ENCODE results near the gene CMTM4.
"Not testable (repeated sequence)": the region's sequence is repeated elsewhere in the genome, so short reads cannot be mapped to it uniquely, and the experiment has no call there.

CMTM4 gene

GRCh38 chr16:66668777-66669444 is 27.6 kb downstream of the CMTM4 start:
- no peak for DNase-seq

DNA sequence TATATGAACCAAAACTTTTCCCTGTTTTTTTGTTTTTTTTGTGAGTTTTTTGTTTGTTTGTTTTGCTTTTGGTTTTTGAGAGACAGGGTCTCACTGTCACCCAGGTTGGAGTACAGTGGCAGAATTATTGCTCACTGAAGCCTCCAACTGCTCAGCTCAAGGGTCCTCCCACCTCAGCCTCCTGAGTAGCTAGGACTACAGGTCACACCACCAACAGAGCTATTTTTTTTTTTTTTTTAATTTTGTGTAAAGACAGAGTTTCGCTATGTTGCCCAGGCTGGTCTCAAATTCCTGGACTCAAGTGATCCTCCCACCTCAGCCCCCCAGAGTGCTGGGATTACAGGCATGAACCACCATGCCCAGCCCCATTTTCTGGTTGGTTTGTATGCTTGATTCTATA is 28.6 kb downstream of the CMTM4 start:
- no peak for DNase-seq

GRCh38 chr16:66662445-66663194 is 33.9 kb downstream of the CMTM4 start:
- DNase-seq = no peak

- not testable (repeated sequence) for DNase-seq
Observed at GRCh38 chr16:66661671-66662346, 34.7 kb downstream of the CMTM4 start.

GRCh38 chr16:66661210-66661560 is 35.4 kb downstream of the CMTM4 start:
- no peak for DNase-seq

GRCh38 chr16:66660422-66661209 is 35.9 kb downstream of the CMTM4 start:
- DNase-seq = peak; percentile 46

GRCh38 chr16:66658860-66659190 is 37.7 kb downstream of the CMTM4 start:
- DNase-seq = no peak

- no peak for DNase-seq
Observed at GRCh38 chr16:66658143-66658859, 38.2 kb downstream of the CMTM4 start.

- DNase-seq = no peak
Observed at GRCh38 chr16:66656547-66656946, 40.0 kb downstream of the CMTM4 start.

DNA sequence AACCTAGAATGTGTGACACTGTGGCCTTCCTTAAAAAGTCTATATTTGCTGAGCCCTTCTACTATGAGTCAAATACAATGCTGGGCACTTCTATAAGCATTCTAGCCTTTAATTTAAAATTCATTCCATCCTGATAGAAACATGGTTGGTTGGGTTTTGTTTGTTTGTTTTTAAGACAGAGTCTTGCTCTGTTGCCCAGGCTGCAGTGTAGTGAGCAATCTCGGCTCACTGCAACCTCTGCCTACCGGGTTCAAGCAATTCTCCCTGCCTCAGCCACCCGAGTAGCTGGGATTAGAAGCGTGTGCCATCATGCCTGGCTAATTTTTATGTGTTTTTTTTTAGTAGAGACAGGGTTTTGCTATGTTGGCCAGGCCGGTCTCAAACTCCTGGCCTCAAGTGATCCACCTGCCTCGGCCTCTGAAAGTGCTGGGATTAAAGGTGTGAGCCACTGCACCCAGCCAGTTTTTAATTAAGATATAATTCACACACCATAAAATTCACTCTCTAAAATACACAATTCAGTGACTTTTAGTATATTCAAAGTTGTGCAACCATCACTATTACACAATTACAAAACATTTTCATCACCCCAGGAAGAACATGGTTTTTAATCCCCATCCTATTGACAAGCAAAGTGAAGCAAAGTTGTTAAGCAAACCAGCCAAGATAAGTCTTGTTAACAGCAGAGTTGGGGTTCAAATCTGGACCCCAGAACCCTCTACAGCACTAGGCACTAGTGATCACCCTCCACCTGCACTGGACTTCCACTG is 42.8 kb downstream of the CMTM4 start:
- DNase-seq = peak; percentile 37

DNA sequence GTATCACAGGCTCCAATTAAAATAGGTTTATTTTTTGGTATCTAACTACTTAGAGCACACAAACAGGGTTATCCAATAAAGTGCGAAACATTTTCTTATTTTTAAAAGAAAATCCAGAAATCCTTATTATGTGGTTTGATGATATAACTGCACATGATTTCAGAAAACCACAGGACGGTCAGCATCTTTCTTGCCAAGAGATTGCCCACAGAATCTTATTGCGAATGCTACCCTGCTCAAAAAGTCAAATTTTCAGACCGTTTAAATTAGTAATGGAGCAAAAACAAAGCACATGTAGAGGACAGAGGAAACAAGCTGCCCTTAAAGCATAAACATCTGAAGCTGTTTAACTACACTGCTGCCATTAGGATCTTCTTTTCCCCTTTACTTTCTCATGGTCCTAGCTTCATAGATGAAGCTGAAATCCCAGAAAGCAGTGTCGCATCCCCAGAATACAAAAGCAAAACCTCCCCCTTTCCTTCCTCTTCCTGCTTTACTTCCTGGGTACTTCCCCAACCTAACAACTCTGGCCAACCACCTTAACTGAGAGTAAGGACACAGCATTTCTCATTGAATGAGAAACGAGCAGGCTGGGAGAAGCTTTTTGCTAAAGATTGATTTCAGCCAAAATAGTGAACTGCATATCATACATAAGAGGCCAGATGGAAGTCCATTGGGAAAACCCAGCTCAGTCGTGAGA is 43.7 kb downstream of the CMTM4 start:
- DNase-seq = no peak

DNA sequence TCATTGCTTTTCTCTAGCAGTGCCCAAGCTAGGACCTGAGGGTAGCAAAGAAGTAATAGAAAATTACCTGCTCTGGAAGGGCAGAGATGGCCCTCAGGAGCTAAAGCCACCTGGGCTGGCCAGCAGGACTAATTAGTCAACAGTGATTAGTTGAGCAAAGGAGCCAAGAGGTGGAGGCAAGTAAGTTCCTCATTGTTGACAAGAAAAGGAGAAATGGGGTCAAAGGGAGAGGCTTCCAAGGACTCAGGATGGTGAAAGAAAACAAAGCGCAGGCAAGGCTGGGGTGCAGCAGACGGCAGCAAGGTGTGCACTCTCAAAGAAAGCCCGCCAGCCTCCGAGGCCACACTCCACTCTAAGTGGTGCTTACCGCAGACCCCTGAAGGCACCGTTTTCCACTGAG is 44.6 kb downstream of the CMTM4 start:
- no peak for DNase-seq

GRCh38 chr16:66651474-66651765 is 45.1 kb downstream of the CMTM4 start:
- DNase-seq = no peak

DNA sequence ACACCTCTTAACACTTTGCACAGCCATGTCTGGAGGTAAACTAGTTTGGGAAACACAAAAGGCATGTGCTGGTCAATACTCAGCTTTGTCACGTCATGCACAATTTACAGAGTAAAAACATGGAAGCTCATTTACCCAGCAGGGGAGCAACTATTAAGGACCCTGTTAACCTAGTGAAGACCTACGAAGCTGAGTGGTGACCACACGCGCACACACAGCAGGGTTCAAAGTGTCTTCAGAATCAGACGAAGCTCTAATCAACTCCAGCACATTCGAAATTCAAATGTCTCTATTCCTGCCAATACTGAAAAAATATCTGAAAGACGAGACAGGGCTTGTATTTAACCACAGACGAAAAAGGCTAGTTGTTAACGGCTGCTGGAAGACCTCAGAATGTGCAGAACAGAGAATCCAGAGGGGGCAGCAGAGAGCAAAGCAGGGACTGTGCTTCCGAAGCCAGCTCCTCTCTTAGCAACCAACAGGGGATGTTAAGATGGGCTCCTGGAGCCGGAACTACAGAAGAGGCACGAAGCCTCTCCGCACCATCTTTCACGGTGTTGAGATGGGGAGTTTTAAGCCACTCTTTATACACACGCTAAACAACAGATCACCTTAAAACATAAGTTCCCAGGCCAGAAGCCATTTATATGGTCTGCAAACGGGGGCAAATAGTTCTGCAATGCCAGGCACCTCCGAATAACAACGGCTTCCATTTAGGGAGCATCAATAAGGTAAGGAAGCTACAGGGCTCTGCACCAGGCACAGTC is 45.7 kb downstream of the CMTM4 start:
- DNase-seq = peak; percentile 47

GRCh38 chr16:66649636-66650205 is 46.8 kb downstream of the CMTM4 start:
- no peak for DNase-seq

DNA sequence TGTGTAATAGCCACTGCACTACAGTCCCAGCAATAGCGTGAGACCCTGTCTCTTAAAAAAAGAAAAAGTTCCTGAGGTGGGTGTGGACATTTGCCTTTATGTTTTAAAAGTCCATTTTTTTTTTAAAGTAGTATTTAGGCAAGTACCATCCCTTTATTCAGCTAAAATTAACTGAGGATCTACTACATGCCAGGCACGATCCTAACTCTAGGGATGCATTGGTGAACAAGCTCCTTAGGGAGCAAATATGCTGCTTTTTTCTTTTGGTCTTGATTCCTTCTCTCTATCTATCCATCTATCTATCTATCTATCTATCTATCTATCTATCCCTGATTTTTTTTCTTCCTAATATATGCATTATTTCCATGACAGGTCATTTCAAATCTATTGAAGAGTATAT is 47.4 kb downstream of the CMTM4 start:
- no peak for DNase-seq

DNA sequence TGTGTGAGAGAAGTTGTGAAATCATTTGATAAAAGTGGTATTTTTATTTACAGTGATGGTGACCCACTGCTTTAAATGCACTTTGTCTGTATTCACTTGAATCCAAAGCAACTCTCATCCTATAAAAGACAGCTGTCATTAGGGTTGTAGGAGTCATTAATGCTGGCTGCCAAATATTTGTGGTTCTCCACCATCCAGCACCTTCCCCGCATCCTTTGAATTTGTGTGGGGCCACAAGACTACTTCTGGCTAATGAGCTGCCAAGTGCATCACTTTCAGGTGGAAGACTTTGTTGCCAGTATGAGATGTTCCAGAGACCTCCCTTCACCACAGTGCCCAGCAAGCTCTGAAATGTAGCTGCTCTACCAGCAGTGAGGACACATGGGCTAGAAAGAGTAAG is 48.7 kb downstream of the CMTM4 start:
- DNase-seq = no peak

GRCh38 chr16:66641387-66641786 is 55.2 kb downstream of the CMTM4 start:
- DNase-seq = no peak

DNA sequence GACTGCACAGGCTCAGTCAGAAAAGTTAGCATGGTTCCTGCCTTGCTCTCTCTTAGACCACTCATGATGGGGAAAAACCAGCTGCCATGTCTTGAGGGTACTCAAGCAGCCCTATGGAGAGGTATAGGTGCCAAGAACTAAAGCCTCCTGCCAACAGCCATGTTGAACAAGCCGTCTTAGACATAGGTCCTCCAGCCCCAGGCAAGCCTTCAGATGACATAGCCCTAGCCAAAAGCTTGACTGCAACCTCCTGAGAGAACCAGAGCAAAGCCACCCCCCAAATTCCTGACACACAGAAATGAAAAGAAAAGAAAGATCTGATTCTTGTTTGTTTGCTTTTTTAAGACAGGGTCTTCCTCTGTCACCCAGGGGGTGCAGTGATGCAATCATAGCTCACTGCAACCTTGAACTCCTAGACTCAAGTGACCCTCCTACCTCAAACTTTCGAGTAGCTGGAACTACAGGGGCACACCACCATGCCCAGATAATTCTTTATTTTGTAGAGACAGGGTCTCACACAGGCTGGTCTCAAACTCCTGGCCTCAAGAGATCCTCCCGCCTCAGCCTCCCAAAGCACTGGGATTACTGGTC is 55.7 kb downstream of the CMTM4 start:
- no peak for DNase-seq
